IMR-90 (cell line): Measurements from ENCODE around the gene FRMD3. TPM values are rescaled to one million over a fixed set of nuclear protein-coding genes. Genes with fewer than 3 reads are reported as not detected.

Source experiments
- ATAC-seq: fragments of 200-7000 bp; cut with Tn5 transposase; 2 replicates; pipeline ENCODE4 v1.9.1; 2020; ENCODE audit warnings: low read depth, mild to moderate bottlenecking, moderate library complexity
- BruUV-seq: library from RNA; stranded (reverse); fragments of 400-500 nt; replicated peaks from 2 replicates; lab custom pipeline; 2021; lab: Mats Ljungman, UMichigan
- CTCF ChIA-PET: fragments of 300-600 bp; formaldehyde crosslinking; extraction: SDS; loops from one replicate; lab custom pipeline; 2021; ENCODE audit warnings: antibody characterized with exemption; lab: Yijun Ruan, JAX
- POLR2A ChIA-PET: fragments of 300-600 bp; sonication (Branson Sonifier 250); formaldehyde crosslinking; loops from one replicate; lab custom pipeline; 2022; ENCODE audit warnings: antibody characterized with exemption; ENCODE audit not compliant: unreplicated experiment; lab: Charles Lee
- DNase-seq: peaks from one replicate; pipeline ENCODE4 v3.0.0; 2013
- H2AFZ ChIP-seq: replicated peaks from 2 replicates; pipeline ENCODE3; 2013; ENCODE audit warnings: low read length, mild to moderate bottlenecking; ENCODE audit not compliant: poor library complexity
- H2AK5ac ChIP-seq: 2 replicates; pipeline ENCODE4 v1.6.1; 2013; ENCODE audit warnings: low read depth, low read length, inconsistent platforms
- H2AK9ac ChIP-seq: replicated peaks from 2 replicates; pipeline ENCODE3; 2013; ENCODE audit warnings: mild to moderate bottlenecking, low read depth, low read length, moderate library complexity; ENCODE audit not compliant: poor library complexity
- H2BK120ac ChIP-seq: 2 replicates; pipeline ENCODE4 v1.6.1; 2013; ENCODE audit warnings: low read depth, low read length, inconsistent platforms
- H2BK15ac ChIP-seq: 3 replicates; pipeline ENCODE4 v1.6.1; 2013; ENCODE audit warnings: low read depth, low read length, inconsistent platforms
- H2BK20ac ChIP-seq: 2 replicates; pipeline ENCODE4 v1.6.1; 2013; ENCODE audit warnings: low read depth, mild to moderate bottlenecking, inconsistent platforms, low read length, moderate library complexity
- H2BK5ac ChIP-seq: 2 replicates; pipeline ENCODE4 v1.6.1; 2013; ENCODE audit warnings: mild to moderate bottlenecking, low read depth, low read length, inconsistent platforms; ENCODE audit not compliant: poor library complexity, severe bottlenecking
- H3K14ac ChIP-seq: replicated peaks from 2 replicates; pipeline ENCODE4 v1.6.1; 2013; ENCODE audit warnings: low read depth, low read length, inconsistent platforms
- H3K18ac ChIP-seq: 2 replicates; pipeline ENCODE4 v1.6.1; 2013; ENCODE audit warnings: low read depth, low read length, control low read depth
- H3K23ac ChIP-seq: 2 replicates; pipeline ENCODE4 v1.6.1; 2013; ENCODE audit warnings: low read depth, low read length, inconsistent platforms
- H3K27ac ChIP-seq: 2 replicates; pipeline ENCODE4 v1.5.1; 2013; ENCODE audit warnings: mild to moderate bottlenecking, control low read depth, low read length; ENCODE audit not compliant: insufficient read depth
- H3K27me3 ChIP-seq: 2 replicates; pipeline ENCODE4 v1.6.1; 2013; ENCODE audit warnings: low read length; ENCODE audit not compliant: control insufficient read depth, insufficient read depth
- H3K36me3 ChIP-seq: 2 replicates; pipeline ENCODE4 v1.6.1; 2013; ENCODE audit warnings: low read length, mixed read lengths; ENCODE audit not compliant: control insufficient read depth, insufficient read depth
- H3K4ac ChIP-seq: 2 replicates; pipeline ENCODE4 v1.6.1; 2013; ENCODE audit warnings: low read depth, low read length, inconsistent platforms
- H3K4me1 ChIP-seq: 2 replicates; pipeline ENCODE4 v1.6.1; 2013; ENCODE audit warnings: low read length, mixed read lengths; ENCODE audit not compliant: control insufficient read depth, insufficient read depth
- H3K4me2 ChIP-seq: 2 replicates; pipeline ENCODE4 v1.6.1; 2013; ENCODE audit warnings: low read depth, mild to moderate bottlenecking, control low read depth, low read length, moderate library complexity
- H3K4me3 ChIP-seq: 2 replicates; pipeline ENCODE4 v1.5.1; 2013; ENCODE audit warnings: low read depth, mild to moderate bottlenecking, control low read depth, low read length, moderate library complexity; ENCODE audit not compliant: insufficient read depth
- H3K56ac ChIP-seq: 2 replicates; pipeline ENCODE4 v1.6.1; 2013; ENCODE audit warnings: low read length, inconsistent platforms; ENCODE audit not compliant: insufficient read depth; ENCODE audit errors: extremely low read depth
- H3K79me1 ChIP-seq, 2 experiments: 2 replicates each; pipeline ENCODE4 v1.6.1; 2013; ENCODE audit warnings: low read length in 2 of 2, inconsistent platforms in 1 of 2, low read depth in 1 of 2
- H3K9ac ChIP-seq: 2 replicates; pipeline ENCODE4 v1.6.1; 2013; ENCODE audit warnings: low read depth, low read length, control low read depth
- H3K9me1 ChIP-seq: 2 replicates; pipeline ENCODE4 v1.6.1; 2013; ENCODE audit warnings: low read length, inconsistent platforms; ENCODE audit not compliant: insufficient read depth
- H3K9me3 ChIP-seq: 2 replicates; pipeline ENCODE4 v1.6.1; 2013; ENCODE audit warnings: low read length; ENCODE audit not compliant: control insufficient read depth, insufficient read depth
- H4K20me1 ChIP-seq: 2 replicates; pipeline ENCODE4 v1.6.1; 2013; ENCODE audit warnings: low read length, inconsistent platforms; ENCODE audit not compliant: insufficient read depth
- H4K5ac ChIP-seq: 2 replicates; pipeline ENCODE4 v1.6.1; 2013; ENCODE audit warnings: mild to moderate bottlenecking, low read depth, low read length, control low read depth
- H4K8ac ChIP-seq, 2 experiments: 2 replicates each; pipeline ENCODE4 v1.6.1; 2013; ENCODE audit warnings: low read depth in 2 of 2, low read length in 2 of 2, control low read depth in 1 of 2, inconsistent platforms in 1 of 2
- H4K91ac ChIP-seq: 2 replicates; pipeline ENCODE4 v1.6.1; 2013; ENCODE audit warnings: low read depth, low read length, inconsistent platforms; ENCODE audit not compliant: insufficient read depth
- BHLHE40 ChIP-seq: fragments of 150-350 bp; IDR thresholded peaks from 2 replicates; pipeline ENCODE4 v1.6.1; 2016; ENCODE audit warnings: mild to moderate bottlenecking, low read depth, low read length
- CEBPB ChIP-seq: IDR thresholded peaks from 2 replicates; pipeline ENCODE4 v1.6.1; 2012; ENCODE audit warnings: low read depth, low read length, improper control_type of control experiment
- CHD1 ChIP-seq: IDR thresholded peaks from 2 replicates; pipeline ENCODE4 v1.6.1; 2012; ENCODE audit warnings: low read depth, low read length, improper control_type of control experiment
- CTCF ChIP-seq: conservative IDR thresholded peaks from 2 replicates; pipeline ENCODE4 v1.5.1; 2012; ENCODE audit warnings: mild to moderate bottlenecking, low read depth, low read length, improper control_type of control experiment
- FOS ChIP-seq: fragments of 150-350 bp; IDR thresholded peaks from 2 replicates; pipeline ENCODE4 v1.6.1; 2016; ENCODE audit warnings: low read depth, low read length
- MAFK ChIP-seq: IDR thresholded peaks from 2 replicates; pipeline ENCODE4 v1.6.1; 2012; ENCODE audit warnings: low read depth, low read length, improper control_type of control experiment
- MAZ ChIP-seq: IDR thresholded peaks from 2 replicates; pipeline ENCODE4 v1.6.1; 2012; ENCODE audit warnings: low read depth, mild to moderate bottlenecking, low read length, improper control_type of control experiment, moderate library complexity, borderline replicate concordance
- MXI1 ChIP-seq: IDR thresholded peaks from 2 replicates; pipeline ENCODE4 v1.6.1; 2012; ENCODE audit warnings: low read depth, mild to moderate bottlenecking, low read length, moderate library complexity, borderline replicate concordance
- NFE2L2 ChIP-seq: fragments of 150-350 bp; IDR thresholded peaks from 2 replicates; pipeline ENCODE4 v1.6.1; 2016; ENCODE audit warnings: low read depth, mild to moderate bottlenecking, low read length
- RAD21 ChIP-seq: IDR thresholded peaks from 2 replicates; pipeline ENCODE4 v1.6.1; 2012; ENCODE audit warnings: low read length, improper control_type of control experiment
- RFX5 ChIP-seq: IDR thresholded peaks from 2 replicates; pipeline ENCODE4 v1.8.0; 2012; ENCODE audit warnings: low read depth, mild to moderate bottlenecking, low read length, moderate library complexity
- SMC3 ChIP-seq: fragments of 150-350 bp; IDR thresholded peaks from 2 replicates; pipeline ENCODE4 v1.6.1; 2016; ENCODE audit warnings: low read depth, mild to moderate bottlenecking, antibody characterized with exemption, low read length, moderate library complexity
- WGBS, 2 experiments: methylation state at CpG; one replicate each; pipeline versions ENCODE4 v1.1.5 to v1.1.7; 2013; ENCODE audit warnings: missing lambda C conversion rate in 2 of 2; ENCODE audit not compliant: insufficient read length in 1 of 2; ENCODE audit errors: extremely low coverage in 2 of 2; 5-methylcytosine and 5-hydroxymethylcytosine counted together
- dilution Hi-C: fragments of 300-500 bp; cut with HindIII; formaldehyde crosslinking; loops from one replicate; pipeline ENCODE4 v1.14.3; 2018; ENCODE audit warnings: low sequenced_read_pairs; ENCODE audit not compliant: unreplicated experiment
- in situ Hi-C: fragments of 300-500 bp; cut with MboI; formaldehyde crosslinking; loops from 3 replicates; pipeline ENCODE4 v1.14.3; 2019; ENCODE audit warnings: low sequenced_read_pairs, inconsistent platforms, mixed read lengths
- intact Hi-C: fragments of 100-400 bp; cut with micrococcal nuclease; formaldehyde crosslinking; loops from 2 replicates; pipeline ENCODE4 v1.10.0; 2022
- polyA plus RNA-seq, 3 experiments: library from polyadenylated mRNA; depleted of rRNA; stranded (reverse); fragments of >200 nt; gene quantifications; 2 replicates each; pipeline ENCODE4 v1.2.3, GENCODE V29; 2012; ENCODE audit warnings: low replicate concordance in 1 of 3
- total RNA-seq: library from RNA; depleted of rRNA; stranded (reverse); fragments of >200 nt; gene quantifications from 2 replicates; pipeline ENCODE4 v1.2.3, GENCODE V29; 2012
- TF ChIP-seq, protein P1 (sequence below): fragments of 150-350 bp; IDR thresholded peaks from 2 replicates; pipeline ENCODE4 v1.6.1; 2016; ENCODE audit warnings: low read depth, mild to moderate bottlenecking, low read length, moderate library complexity, borderline replicate concordance
- TF ChIP-seq, protein P2 (sequence below): fragments of 150-350 bp; IDR thresholded peaks from 2 replicates; pipeline ENCODE4 v1.6.1; 2017; ENCODE audit warnings: mild to moderate bottlenecking, antibody characterized with exemption, low read length, low read depth

The FRMD3 gene
- total and polyA plus RNA-seq, 2 of the 4 experiments (the other 2 are of a cell fraction) = 0.02 to 0.18 TPM

GRCh38 chr9:83384214-83384613 is 154.0 kb downstream of the FRMD3 start:
- dilution Hi-C loops = no loop called here
- Histone ChIP-seq H3K23ac (no peak overlapping the region), H3K79me1 (no peaks in the 10 kb centered on the region), H3K36me3 (no peaks in the 10 kb centered on the region), H2AK5ac (no peak overlapping the region), H3K4me3 (no peak overlapping the region), H3K4me1 (no peaks in the 10 kb centered on the region), H2AFZ (no peak overlapping the region), H2BK20ac (no peak overlapping the region), H2BK120ac (no peak overlapping the region), H3K27ac (no peak overlapping the region), H3K56ac (no peak overlapping the region), H3K14ac (no peak overlapping the region), H3K18ac (no peak overlapping the region), H2AK9ac (no peak overlapping the region), H3K27me3 (no peaks in the 10 kb centered on the region), H3K9me1 (no peaks in the 10 kb centered on the region), H4K5ac (no peak overlapping the region), H4K91ac (no peak overlapping the region), H3K4ac (no peak overlapping the region), H2BK5ac (no peak overlapping the region), H3K4me2 (no peak overlapping the region), H4K20me1 (no peaks in the 10 kb centered on the region), H2BK15ac (no peak overlapping the region), H3K9me3 (0 out of 2 replicates have a peak, but pooled peaks cover 2% of the 10 kb centered on the region), H4K8ac (no peak overlapping the region), H3K9ac (no peak overlapping the region)
- BruUV-seq = no TSS peak
- no CpG with 5 or more reads among the region's 3 CpGs for WGBS, 2 experiments
- intact Hi-C loops = no loop called here
- no peak for ATAC-seq
- ChIA-PET CTCF (no interaction called here), POLR2A (no interaction called here)
- in situ Hi-C loops = no loop called here
- no peak for TF ChIP-seq CHD1
- TF ChIP-seq RAD21 = no peak
- no peak for TF ChIP-seq RFX5
- TF ChIP-seq, protein P1, sequence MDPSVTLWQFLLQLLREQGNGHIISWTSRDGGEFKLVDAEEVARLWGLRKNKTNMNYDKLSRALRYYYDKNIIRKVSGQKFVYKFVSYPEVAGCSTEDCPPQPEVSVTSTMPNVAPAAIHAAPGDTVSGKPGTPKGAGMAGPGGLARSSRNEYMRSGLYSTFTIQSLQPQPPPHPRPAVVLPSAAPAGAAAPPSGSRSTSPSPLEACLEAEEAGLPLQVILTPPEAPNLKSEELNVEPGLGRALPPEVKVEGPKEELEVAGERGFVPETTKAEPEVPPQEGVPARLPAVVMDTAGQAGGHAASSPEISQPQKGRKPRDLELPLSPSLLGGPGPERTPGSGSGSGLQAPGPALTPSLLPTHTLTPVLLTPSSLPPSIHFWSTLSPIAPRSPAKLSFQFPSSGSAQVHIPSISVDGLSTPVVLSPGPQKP = no peak
- no peak for TF ChIP-seq FOS
- no peak for TF ChIP-seq NFE2L2
- TF ChIP-seq SMC3 = no peak
- no peak for TF ChIP-seq BHLHE40
- TF ChIP-seq MAZ = no peak
- no peak for TF ChIP-seq CTCF
- TF ChIP-seq, protein P2, sequence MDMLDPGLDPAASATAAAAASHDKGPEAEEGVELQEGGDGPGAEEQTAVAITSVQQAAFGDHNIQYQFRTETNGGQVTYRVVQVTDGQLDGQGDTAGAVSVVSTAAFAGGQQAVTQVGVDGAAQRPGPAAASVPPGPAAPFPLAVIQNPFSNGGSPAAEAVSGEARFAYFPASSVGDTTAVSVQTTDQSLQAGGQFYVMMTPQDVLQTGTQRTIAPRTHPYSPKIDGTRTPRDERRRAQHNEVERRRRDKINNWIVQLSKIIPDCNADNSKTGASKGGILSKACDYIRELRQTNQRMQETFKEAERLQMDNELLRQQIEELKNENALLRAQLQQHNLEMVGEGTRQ = no peak
- TF ChIP-seq MAFK = no peak
- no peak for TF ChIP-seq MXI1
- no peak for TF ChIP-seq CEBPB
- DNase-seq = no peak
